ENCODE results near the gene SLC7A8.

- TF ChIP-seq CTCF (IDR thresholded peaks at IDR 0.05): no peak
- no peak for TF ChIP-seq POLR2A (IDR thresholded peaks at IDR 0.05)
Observed at GRCh38 chr14:23164250-23164649, 19.2 kb downstream of the SLC7A8 start.

All from lower leg skin (tissue), 3 donors.